Germinal center (tissue), 1 donor: ENCODE measurements around the gene PCDHGA8.
"Not testable (repeated sequence)": the region's sequence is repeated elsewhere in the genome, so short reads cannot be mapped to it uniquely, and the experiment has no call there.

Experiments
- DNase-seq: peaks from one replicate; pipeline ENCODE4 v3.0.0; 2012; ENCODE audit warnings: mixed read lengths, low spot score

Gene PCDHGA8

GRCh38 chr5:141371572-141372475, 20.6 kb upstream of the PCDHGA8 start:
- no peak for DNase-seq

GRCh38 chr5:141373673-141374317, 18.6 kb upstream of the PCDHGA8 start, which contains the start of gene PCDHGA6:
Gene PCDHGA6, plus strand, starts transcription at chr5:141373891. Its CDS starts 193 bp downstream, at chr5:141374084.
- DNase-seq = no peak

- no peak for DNase-seq
Observed at GRCh38 chr5:141374627-141375026, 17.8 kb upstream of the PCDHGA8 start.

GRCh38 chr5:141375444-141376155, 16.8 kb upstream of the PCDHGA8 start:
- DNase-seq = not testable (repeated sequence)

- peak; percentile 24 for DNase-seq
Observed at GRCh38 chr5:141382469-141383294, 9.8 kb upstream of the PCDHGA8 start, which contains the start of gene PCDHGA7. Gene PCDHGA7, plus strand, starts transcription at chr5:141382742. Its CDS starts 158 bp downstream, at chr5:141382900.

- no peak for DNase-seq
Observed at GRCh38 chr5:141383345-141383744, 9.1 kb upstream of the PCDHGA8 start.

- DNase-seq = no peak
Observed at GRCh38 chr5:141384471-141385267, 7.8 kb upstream of the PCDHGA8 start.

GRCh38 chr5:141387557-141388311, 4.7 kb upstream of the PCDHGA8 start, which contains the start of gene PCDHGB4:
Gene PCDHGB4, plus strand, starts transcription at chr5:141387698. Its CDS starts 187 bp downstream, at chr5:141387885.
- not testable (repeated sequence) for DNase-seq

- DNase-seq = no peak
Observed at GRCh38 chr5:141388661-141389060, 3.8 kb upstream of the PCDHGA8 start.

GRCh38 chr5:141389153-141390042, 3.0 kb upstream of the PCDHGA8 start:
- DNase-seq = no peak

- DNase-seq = no peak
Observed at GRCh38 chr5:141393267-141393666, 834 bp downstream of the PCDHGA8 start.

GRCh38 chr5:141394401-141395187, 2.2 kb downstream of the PCDHGA8 start:
- DNase-seq = not testable (repeated sequence)

GRCh38 chr5:141397756-141398551, 5.5 kb downstream of the PCDHGA8 start, which contains the start of gene PCDHGB5:
Gene PCDHGB5, plus strand, starts transcription at chr5:141397947. Its CDS starts 181 bp downstream, at chr5:141398128.
- peak; percentile 50 for DNase-seq

GRCh38 chr5:141398608-141399007, 6.2 kb downstream of the PCDHGA8 start:
- no peak for DNase-seq

GRCh38 chr5:141399555-141400258, 7.3 kb downstream of the PCDHGA8 start:
- no peak for DNase-seq

- DNase-seq = peak; percentile 67
Observed at GRCh38 chr5:141402553-141403243, 10.3 kb downstream of the PCDHGA8 start, which contains the start of gene PCDHGA9. Gene PCDHGA9, plus strand, starts transcription at chr5:141402778. Its CDS starts 175 bp downstream, at chr5:141402953.
